Endothelial cell of coronary artery (primary cell): ENCODE data around the gene CLIC2. TPM values are rescaled to one million over a fixed set of nuclear protein-coding genes. Genes with fewer than 3 reads are reported as not detected.

ENCODE experiments used
- total RNA-seq: library from RNA; depleted of rRNA; stranded (reverse); fragments of >200 nt; gene quantifications from 2 replicates; pipeline ENCODE4 v1.2.3, GENCODE V29; 2014

CLIC2 gene
- total RNA-seq = 0.56 and 0.72 TPM in 2 replicates

GRCh38 chrX:155334486-155335336 lies at the start of gene CLIC2:
CLIC2 (minus strand) TSS chrX:155334614; CDS start chrX:155334427, 187 bp downstream.

GRCh38 chrX:155381843-155382528 lies 47.6 kb upstream of the CLIC2 start, which contains the start of gene F8A2:
F8A2 (plus strand) TSS chrX:155382095; CDS start chrX:155382115, 20 bp downstream.

GRCh38 chrX:155263854-155264628 lies 70.4 kb downstream of the CLIC2 start, which contains the start of gene RAB39B:
RAB39B (minus strand) TSS chrX:155264491; CDS start chrX:155264288, 203 bp downstream.

Other genes starting within 250 kb of the CLIC2 start
- gene VBP1, start 118.2 kb downstream of the CLIC2 start, total RNA-seq = 49.8 and 61.9 TPM in 2 replicates
- gene RAB39B, start 70.1 kb downstream of the CLIC2 start, total RNA-seq = under 0.01 and 0.09 TPM in 2 replicates
- not detected in 2 replicates for gene F8A2, start 47.5 kb upstream of the CLIC2 start, total RNA-seq
- gene F8A3, start 124.0 kb upstream of the CLIC2 start, total RNA-seq = 0.85 and 1.3 TPM in 2 replicates